Transverse colon (tissue), 4 donors: ENCODE results near the gene PCCA. TPM values are rescaled to one million over a fixed set of nuclear protein-coding genes. Genes with fewer than 3 reads are reported as not detected.

Source experiments
- DNase-seq: peaks from one replicate; pipeline ENCODE4 v3.0.0-alpha.2; 2019
- H3K27ac ChIP-seq, 4 donors: fragments of 200-600 bp; sonication (generic); 2 replicates each; pipeline ENCODE4 v1.5.1; 2016 to 2018; ENCODE audit warnings: inconsistent platforms in 4 of 4
- H3K27me3 ChIP-seq: fragments of 200-600 bp; sonication (generic); 2 replicates; pipeline ENCODE4 v1.5.1; 2017; ENCODE audit warnings: inconsistent platforms
- H3K36me3 ChIP-seq, 4 donors: fragments of 200-600 bp; sonication (generic); 2 replicates each; pipeline ENCODE4 v1.5.1; 2017 to 2019; ENCODE audit warnings: inconsistent platforms in 4 of 4
- H3K4me1 ChIP-seq, 4 donors: fragments of 200-600 bp; sonication (generic); 2 replicates each; pipeline ENCODE4 v1.5.1; 2017 to 2020; ENCODE audit warnings: inconsistent platforms in 4 of 4
- H3K4me3 ChIP-seq, 4 donors: fragments of 200-600 bp; sonication (generic); 1 replicate in 1 of 4; 2 replicates in 3 of 4; pipeline versions ENCODE4 v1.5.1 to v1.6.1; 2017 to 2019; ENCODE audit warnings: inconsistent platforms in 4 of 4
- H3K9me3 ChIP-seq, 2 donors: fragments of 200-600 bp; sonication (generic); 2 replicates each; pipeline ENCODE4 v1.5.1; 2017 to 2019; ENCODE audit warnings: inconsistent platforms in 2 of 2
- EP300 ChIP-seq: sonication (generic); formaldehyde crosslinking; IDR thresholded peaks from one replicate; pipeline ENCODE4 v1.6.1; 2017; ENCODE audit warnings: antibody characterized with exemption, low read depth
- POLR2A ChIP-seq: fragments of 450-650 bp; IDR thresholded peaks from one replicate; pipeline ENCODE4 v1.6.1; 2016; ENCODE audit warnings: antibody characterized with exemption, mild to moderate bottlenecking, moderate library complexity
- POLR2AphosphoS5 ChIP-seq, 3 donors: sonication (generic); formaldehyde crosslinking; IDR thresholded peaks; one replicate each; pipeline ENCODE4 v1.6.1; 2016; ENCODE audit warnings: antibody characterized with exemption in 3 of 3
- WGBS, 2 donors: methylation state at CpG; one replicate each; pipeline ENCODE4 v1.1.5; 2018; ENCODE audit warnings: low coverage in 1 of 2; 5-methylcytosine and 5-hydroxymethylcytosine counted together
- in situ Hi-C, 4 donors: fragments of 200-750 bp; cut with MboI; loops; one replicate each; pipeline versions ENCODE4 v1.15.0 to v1.15.1; 2017; ENCODE audit warnings: low sequenced_read_pairs in 3 of 4, low pct_ligation_motif_present in 1 of 4, low pct_unique_long_range_greater_than_20kb in 1 of 4
- intact Hi-C: fragments of 100-400 bp; cut with DNase I; formaldehyde crosslinking; loops from one replicate; pipeline ENCODE4 v1.15.1; 2023; ENCODE audit warnings: low total_unique reads
- total RNA-seq, 4 donors: library from RNA; depleted of rRNA; stranded (reverse); fragments of >200 nt; gene quantifications; one replicate each; pipeline ENCODE4 v1.1.0, GENCODE V29; 2016
- TF ChIP-seq, protein P1 (sequence below), 5 experiments: fragments of 200-600 bp in 3 of 5; fragments of 450-650 bp in 2 of 5; sonication (generic) in 3 of 5; IDR thresholded peaks; 1 replicate in 2 of 5; 2 replicates in 3 of 5; pipeline ENCODE4 v1.5.1; 2016 to 2017; ENCODE audit warnings: antibody characterized with exemption in 5 of 5, inconsistent platforms in 3 of 5, mild to moderate bottlenecking in 2 of 5, moderate library complexity in 1 of 5

PCCA gene
- total RNA-seq, 4 donors from 2014 or later = 13.1 to 87.8 (median 74.6) TPM

DNA sequence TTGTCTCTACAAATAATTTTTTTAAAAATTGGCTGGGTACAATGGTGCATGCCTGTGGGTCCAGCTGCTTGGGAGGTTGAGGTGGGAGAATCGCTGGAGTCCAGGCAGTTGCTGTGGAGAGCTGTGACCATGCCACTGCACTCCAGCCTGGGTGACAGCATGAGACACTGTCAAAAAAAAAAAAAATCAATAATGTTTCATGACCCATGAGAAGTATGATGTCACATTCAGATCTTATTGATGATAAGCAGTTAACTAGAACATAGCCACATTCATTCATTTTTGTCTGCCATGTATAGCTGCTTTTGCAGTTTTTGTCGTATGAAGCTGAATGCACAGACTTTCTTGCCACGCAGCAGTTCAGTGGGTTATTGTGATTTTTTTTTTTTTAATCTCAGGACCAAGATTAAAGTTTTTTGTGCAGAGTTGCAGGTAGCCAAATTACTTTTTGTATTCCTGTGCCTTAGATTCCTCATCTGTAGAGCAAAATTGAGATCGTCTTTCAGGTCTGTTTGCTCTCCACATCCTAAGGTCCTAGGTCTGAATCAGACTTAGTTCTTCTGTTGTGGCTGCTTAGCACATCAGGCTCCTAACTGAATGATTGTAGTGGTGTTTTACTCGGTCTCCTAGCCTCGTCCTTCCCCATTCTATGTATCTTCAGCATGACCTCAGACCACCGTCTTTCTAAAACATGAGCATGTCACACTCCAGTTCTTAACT lies 354.5 kb downstream of the PCCA start:
- in situ Hi-C loops = no loop called here
- WGBS, 2 donors = 91 to 97% methylated on average over 7 of the region's 7 CpGs
- no peaks in the 10 kb centered on the region for H3K36me3 ChIP-seq

DNA sequence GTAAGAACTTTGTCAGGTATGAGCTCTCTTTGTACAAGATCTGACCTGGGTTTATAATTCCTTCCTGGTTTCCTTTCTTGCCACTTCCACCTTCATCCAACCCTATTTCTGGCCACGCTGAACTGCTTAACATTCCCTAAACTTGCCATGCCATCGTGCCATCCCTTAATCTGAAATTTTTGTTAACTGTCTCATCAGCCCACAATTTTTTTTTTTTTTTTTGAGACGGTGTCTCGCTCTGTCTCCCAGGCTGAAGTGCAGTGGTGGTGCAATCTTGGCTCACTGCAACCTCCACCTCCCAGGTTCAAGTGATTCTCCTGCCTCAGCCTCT lies 355.1 kb downstream of the PCCA start:
- TF ChIP-seq, protein P1, sequence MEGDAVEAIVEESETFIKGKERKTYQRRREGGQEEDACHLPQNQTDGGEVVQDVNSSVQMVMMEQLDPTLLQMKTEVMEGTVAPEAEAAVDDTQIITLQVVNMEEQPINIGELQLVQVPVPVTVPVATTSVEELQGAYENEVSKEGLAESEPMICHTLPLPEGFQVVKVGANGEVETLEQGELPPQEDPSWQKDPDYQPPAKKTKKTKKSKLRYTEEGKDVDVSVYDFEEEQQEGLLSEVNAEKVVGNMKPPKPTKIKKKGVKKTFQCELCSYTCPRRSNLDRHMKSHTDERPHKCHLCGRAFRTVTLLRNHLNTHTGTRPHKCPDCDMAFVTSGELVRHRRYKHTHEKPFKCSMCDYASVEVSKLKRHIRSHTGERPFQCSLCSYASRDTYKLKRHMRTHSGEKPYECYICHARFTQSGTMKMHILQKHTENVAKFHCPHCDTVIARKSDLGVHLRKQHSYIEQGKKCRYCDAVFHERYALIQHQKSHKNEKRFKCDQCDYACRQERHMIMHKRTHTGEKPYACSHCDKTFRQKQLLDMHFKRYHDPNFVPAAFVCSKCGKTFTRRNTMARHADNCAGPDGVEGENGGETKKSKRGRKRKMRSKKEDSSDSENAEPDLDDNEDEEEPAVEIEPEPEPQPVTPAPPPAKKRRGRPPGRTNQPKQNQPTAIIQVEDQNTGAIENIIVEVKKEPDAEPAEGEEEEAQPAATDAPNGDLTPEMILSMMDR (IDR thresholded peaks at IDR 0.05) = no peak
- TF ChIP-seq EP300 = no peak
- no peak for TF ChIP-seq POLR2AphosphoS5 (IDR thresholded peaks at IDR 0.05)
- no peak for TF ChIP-seq POLR2A
- Histone ChIP-seq H3K36me3 (no peaks in the 10 kb centered on the region), H3K4me1 (peaks cover 0 to 11% (median 0%) of the 10 kb centered on the region in 4 donors), H3K27me3 (no peaks in the 10 kb centered on the region), H3K4me3 (no peak overlapping the region), H3K27ac (no peak overlapping the region), H3K9me3 (no peaks in the 10 kb centered on the region)
- in situ Hi-C loops = no loop called here
- no peak for DNase-seq
- intact Hi-C loops = no loop called here
- WGBS, 2 donors = 89 to 92% methylated on average over 4 of the region's 4 CpGs

More for the DNA sequence above, 354.5 kb downstream of the PCCA start:
- Histone ChIP-seq H3K9me3 (no peaks in the 10 kb centered on the region), H3K27ac (no peak overlapping the region), H3K4me3 (no peak overlapping the region), H3K27me3 (no peaks in the 10 kb centered on the region), H3K4me1 (peaks cover 0 to 11% (median 0%) of the 10 kb centered on the region in 4 donors)
- DNase-seq = no peak
- intact Hi-C loops = no loop called here
- TF ChIP-seq, protein P1 (IDR thresholded peaks at IDR 0.05) = no peak
- no peak for TF ChIP-seq POLR2AphosphoS5 (IDR thresholded peaks at IDR 0.05)
- no peak for TF ChIP-seq POLR2A
- no peak for TF ChIP-seq EP300

DNA sequence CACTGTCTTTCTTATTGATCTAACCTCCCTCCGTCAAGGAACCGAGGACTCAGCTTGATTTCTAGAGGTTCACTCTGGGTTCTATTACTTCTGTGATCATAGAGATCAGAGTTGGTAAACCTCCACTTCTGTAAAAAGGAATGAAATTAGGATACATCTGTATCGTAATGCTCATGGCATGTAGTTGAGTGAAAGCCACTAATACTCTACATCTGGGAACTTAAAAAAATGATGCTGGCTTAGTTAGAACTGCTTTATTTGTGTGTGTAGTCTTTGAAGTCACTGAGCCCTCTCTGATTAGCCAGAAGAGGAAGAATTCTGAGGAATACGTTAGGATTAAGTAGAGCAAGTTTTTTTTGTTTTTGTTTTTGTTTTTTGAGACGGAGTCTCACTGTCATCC lies 358.9 kb downstream of the PCCA start:
- no peak for DNase-seq
- in situ Hi-C loops = no loop called here
- Histone ChIP-seq H3K4me1 (no peaks in the 10 kb centered on the region), H3K4me3 (no peak overlapping the region), H3K9me3 (no peaks in the 10 kb centered on the region), H3K27me3 (no peaks in the 10 kb centered on the region), H3K27ac (no peak overlapping the region), H3K36me3 (no peaks in the 10 kb centered on the region)
- TF ChIP-seq POLR2A = no peak
- TF ChIP-seq POLR2AphosphoS5 (IDR thresholded peaks at IDR 0.05) = no peak
- no peak for TF ChIP-seq EP300
- TF ChIP-seq, protein P1 (IDR thresholded peaks at IDR 0.05) = no peak
- intact Hi-C loops = no loop called here
- WGBS, 2 donors = 95 to 100% methylated on average over 3 to 5 of the region's 5 CpGs

DNA sequence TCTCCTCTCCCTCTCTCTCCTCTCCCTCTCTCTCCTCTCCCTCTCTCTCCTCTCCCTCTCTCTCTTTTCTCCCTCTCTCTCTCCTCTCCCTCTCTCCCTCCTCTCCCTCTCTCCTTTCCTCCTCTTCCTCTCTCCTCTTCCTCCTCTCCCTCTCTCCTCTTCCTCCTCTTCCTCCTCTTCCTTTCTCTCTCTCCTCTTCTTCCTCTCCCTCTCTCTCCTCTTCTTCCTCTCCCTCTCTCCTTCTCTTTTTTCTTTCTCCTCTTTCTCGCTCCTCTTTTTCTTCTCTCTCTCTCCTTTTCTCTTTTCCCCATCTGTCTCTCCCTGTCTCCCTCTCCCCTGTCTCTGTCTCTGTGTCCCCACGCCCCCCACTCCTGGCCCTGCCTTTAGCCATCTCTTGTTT lies 363.0 kb downstream of the PCCA start:
- no peaks in the 10 kb centered on the region for H3K27me3 ChIP-seq
- H3K36me3 ChIP-seq = no peaks in the 10 kb centered on the region
- H3K27ac ChIP-seq = no peak overlapping the region
- no peak overlapping the region for H3K4me3 ChIP-seq
- intact Hi-C loops (no loop called here), in situ Hi-C loops (no loop called here)
- WGBS, 2 donors = 94 to 96% methylated on average over 2 of the region's 2 CpGs
- TF ChIP-seq POLR2AphosphoS5 (IDR thresholded peaks at IDR 0.05) = no peak
- TF ChIP-seq, protein P1 (IDR thresholded peaks at IDR 0.05) = no peak
- TF ChIP-seq EP300 = no peak
- TF ChIP-seq POLR2A = no peak
- no peak for DNase-seq
- no peaks in the 10 kb centered on the region for H3K9me3 ChIP-seq
- no peaks in the 10 kb centered on the region for H3K4me1 ChIP-seq
